H1 (cell line): ENCODE measurements around the gene PLPP4. TPM values are rescaled to one million over a fixed set of nuclear protein-coding genes. Genes with fewer than 3 reads are reported as not detected.

Experiments used
- CTCF ChIA-PET: fragments of 300-600 bp; sonication (Branson Sonifier 250); formaldehyde crosslinking; loops from one replicate; lab custom pipeline; 2021; ENCODE audit not compliant: partially characterized antibody; lab: Charles Lee
- POLR2A ChIA-PET: fragments of 300-600 bp; sonication (Branson Sonifier 250); formaldehyde crosslinking; loops from one replicate; lab custom pipeline; 2021; ENCODE audit warnings: inconsistent platforms; ENCODE audit not compliant: partially characterized antibody; lab: Charles Lee
- DNase-seq, 2 experiments: peaks; one replicate each; pipeline versions ENCODE4 v3.0.0 to v3.0.0-alpha.2; 2010 to 2022; ENCODE audit warnings: low spot score in 2 of 2, low read depth in 1 of 2, mixed read lengths in 1 of 2
- FAIRE-seq: peaks from 2 replicates; lab custom pipeline; 2011; peaks lifted over from hg19 to GRCh38; lab: Jason Lieb, UNC
- H2AFZ ChIP-seq: 2 replicates; pipeline ENCODE4 v1.8.1; 2012; ENCODE audit warnings: low read length, inconsistent platforms
- H2AK5ac ChIP-seq: 2 replicates; pipeline ENCODE4 v1.6.1; 2013; ENCODE audit warnings: low read depth, low read length
- H2BK120ac ChIP-seq: replicated peaks from 2 replicates; pipeline ENCODE3; 2013; ENCODE audit warnings: low read depth, low read length, inconsistent platforms
- H2BK12ac ChIP-seq: 2 replicates; pipeline ENCODE4 v1.6.1; 2013; ENCODE audit warnings: low read depth, low read length
- H2BK15ac ChIP-seq: 2 replicates; pipeline ENCODE4 v1.6.1; 2013; ENCODE audit warnings: low read length
- H2BK20ac ChIP-seq: 2 replicates; pipeline ENCODE4 v1.6.1; 2013; ENCODE audit warnings: low read length
- H2BK5ac ChIP-seq: 2 replicates; pipeline ENCODE4 v1.6.1; 2013; ENCODE audit warnings: low read depth, low read length
- H3K14ac ChIP-seq: 2 replicates; pipeline ENCODE4 v1.6.1; 2013; ENCODE audit warnings: inconsistent platforms; ENCODE audit not compliant: insufficient read length
- H3K18ac ChIP-seq: 2 replicates; pipeline ENCODE4 v1.6.1; 2013; ENCODE audit warnings: low read length; ENCODE audit errors: extremely low read depth
- H3K23ac ChIP-seq: 2 replicates; pipeline ENCODE4 v1.6.1; 2013; ENCODE audit warnings: inconsistent platforms; ENCODE audit not compliant: insufficient read length
- H3K23me2 ChIP-seq: 2 replicates; pipeline ENCODE4 v1.6.1; 2013; ENCODE audit warnings: low read depth, low read length
- H3K27ac ChIP-seq: 2 replicates; pipeline ENCODE4 v1.6.1; 2011; ENCODE audit warnings: low read depth, low read length, inconsistent platforms
- H3K27me3 ChIP-seq, 4 experiments: replicated peaks in 1 of 4; 1 replicate in 1 of 4; 2 replicates in 3 of 4; pipeline versions ENCODE4 v1.6.1 to v1.8.1; 2011 to 2013; ENCODE audit warnings: low read length in 3 of 4, mild to moderate bottlenecking in 3 of 4, inconsistent platforms in 2 of 4, mixed read lengths in 2 of 4, moderate library complexity in 1 of 4; ENCODE audit not compliant: control insufficient read depth in 3 of 4, insufficient read depth in 3 of 4; ENCODE audit errors: extremely low read depth in 1 of 4
- H3K36me3 ChIP-seq, 4 experiments: 2 replicates each; pipeline versions ENCODE4 v1.6.1 to v1.8.1; 2011 to 2013; ENCODE audit warnings: mild to moderate bottlenecking in 4 of 4, low read length in 3 of 4, moderate library complexity in 2 of 4, control low read depth in 1 of 4, inconsistent platforms in 1 of 4; ENCODE audit not compliant: insufficient read depth in 4 of 4, control insufficient read depth in 2 of 4
- H3K4ac ChIP-seq: replicated peaks from 2 replicates; pipeline ENCODE3; 2013; ENCODE audit warnings: low read length, low read depth, mixed read lengths, inconsistent platforms; ENCODE audit not compliant: insufficient read length
- H3K4me1 ChIP-seq, 4 experiments: replicated peaks in 1 of 4; 1 replicate in 1 of 4; 2 replicates in 3 of 4; pipeline versions ENCODE4 v1.6.1 to v1.8.1; 2011 to 2013; ENCODE audit warnings: low read length in 3 of 4, inconsistent platforms in 2 of 4, mixed read lengths in 1 of 4; ENCODE audit not compliant: insufficient read depth in 4 of 4, control insufficient read depth in 3 of 4
- H3K4me2 ChIP-seq, 2 experiments: 2 replicates each; pipeline versions ENCODE4 v1.6.1 to v1.8.1; 2011 to 2013; ENCODE audit warnings: low read depth in 2 of 2, low read length in 2 of 2, control low read depth in 1 of 2, inconsistent platforms in 1 of 2, mild to moderate bottlenecking in 1 of 2; ENCODE audit not compliant: insufficient read depth in 1 of 2
- H3K4me3 ChIP-seq, 4 experiments: fragments of 200-600, 300-600 bp in 1 of 4; sonication (generic), shearing (Covaris generic), sonication (Bioruptor Twin) in 1 of 4; 2 replicates each; pipeline versions ENCODE4 v1.5.1 to v1.8.1; 2011 to 2016; ENCODE audit warnings: low read length in 4 of 4, low read depth in 3 of 4, control low read depth in 2 of 4, inconsistent platforms in 2 of 4, mild to moderate bottlenecking in 2 of 4, mixed read lengths in 1 of 4, moderate library complexity in 1 of 4; ENCODE audit not compliant: insufficient read depth in 2 of 4; ENCODE audit errors: extremely low read depth in 1 of 4
- H3K56ac ChIP-seq: replicated peaks from 2 replicates; pipeline ENCODE3; 2013; ENCODE audit warnings: low read depth, mild to moderate bottlenecking, mixed read lengths, low read length, inconsistent platforms; ENCODE audit not compliant: insufficient read length
- H3K79me1 ChIP-seq: 2 replicates; pipeline ENCODE4 v1.6.1; 2013; ENCODE audit warnings: low read depth, low read length, control low read depth
- H3K79me2 ChIP-seq, 2 experiments: 2 replicates each; pipeline versions ENCODE4 v1.6.1 to v1.8.1; 2012 to 2013; ENCODE audit warnings: low read length in 2 of 2, mild to moderate bottlenecking in 2 of 2, inconsistent platforms in 1 of 2; ENCODE audit not compliant: insufficient read depth in 2 of 2, control insufficient read depth in 1 of 2
- H3K9ac ChIP-seq, 4 experiments: replicated peaks in 1 of 4; 1 replicate in 1 of 4; 2 replicates in 3 of 4; pipeline versions ENCODE4 v1.6.1 to v1.8.1; 2011 to 2013; ENCODE audit warnings: low read depth in 3 of 4, low read length in 3 of 4, control low read depth in 2 of 4, mild to moderate bottlenecking in 2 of 4, moderate library complexity in 2 of 4, inconsistent platforms in 1 of 4; ENCODE audit errors: extremely low read depth in 1 of 4
- H3K9me3 ChIP-seq, 2 experiments: 2 replicates each; pipeline versions ENCODE4 v1.6.1 to v1.8.1; 2012 to 2013; ENCODE audit warnings: mild to moderate bottlenecking in 2 of 2, moderate library complexity in 2 of 2, control low read depth in 1 of 2, inconsistent platforms in 1 of 2, low read depth in 1 of 2, low read length in 1 of 2, mixed read lengths in 1 of 2; ENCODE audit not compliant: insufficient read depth in 2 of 2
- H4K20me1 ChIP-seq, 2 experiments: replicated peaks in 1 of 2; 2 replicates each; pipeline versions ENCODE3 to v1.8.1; 2011 to 2013; ENCODE audit warnings: inconsistent platforms in 2 of 2, low read length in 2 of 2, mild to moderate bottlenecking in 1 of 2; ENCODE audit not compliant: insufficient read depth in 2 of 2, control insufficient read depth in 1 of 2
- H4K5ac ChIP-seq: 2 replicates; pipeline ENCODE4 v1.6.1; 2013; ENCODE audit warnings: low read length, low read depth, mixed read lengths, inconsistent platforms; ENCODE audit not compliant: insufficient read length
- H4K8ac ChIP-seq: 2 replicates; pipeline ENCODE4 v1.8.0; 2013; ENCODE audit warnings: mild to moderate bottlenecking, moderate library complexity, low read length, inconsistent platforms; ENCODE audit not compliant: insufficient read depth; ENCODE audit errors: extremely low read depth
- H4K91ac ChIP-seq: replicated peaks from 2 replicates; pipeline ENCODE3; 2013; ENCODE audit warnings: low read length, mixed read lengths, inconsistent platforms; ENCODE audit not compliant: insufficient read length
- ASH2L ChIP-seq: fragments of 200-600, 300-600 bp; sonication (generic); IDR thresholded peaks from one replicate; pipeline ENCODE4 v1.7.1; 2017; ENCODE audit warnings: low read length
- CEBPB ChIP-seq: IDR thresholded peaks from 2 replicates; pipeline ENCODE4 v1.6.1; 2012; ENCODE audit warnings: low read depth, low read length
- EZH2 ChIP-seq: fragments of 200-600 bp; sonication (generic); IDR thresholded peaks from 2 replicates; pipeline ENCODE4 v1.7.1; 2012; ENCODE audit warnings: low read depth, mild to moderate bottlenecking, moderate library complexity, low read length, inconsistent platforms; ENCODE audit not compliant: severe bottlenecking
- GABPA ChIP-seq: IDR thresholded peaks from 2 replicates; pipeline ENCODE4 v1.6.1; 2011; ENCODE audit warnings: mild to moderate bottlenecking, low read length, moderate library complexity, borderline replicate concordance; ENCODE audit not compliant: insufficient read depth
- MAFK ChIP-seq: IDR thresholded peaks from 2 replicates; pipeline ENCODE4 v1.6.1; 2012; ENCODE audit warnings: low read depth, mild to moderate bottlenecking, improper control_type of control experiment, low read length
- SP4 ChIP-seq: IDR thresholded peaks from 2 replicates; pipeline ENCODE4 v1.6.1; 2012; ENCODE audit warnings: low read length, inconsistent platforms
- WGBS, 2 experiments: shearing (Covaris generic) in 1 of 2; methylation state at CpG; one replicate each; pipeline versions ENCODE4 v1.1.6 to v1.1.7; 2013 to 2015; ENCODE audit warnings: low lambda C conversion rate in 2 of 2, mixed read lengths in 2 of 2, inconsistent platforms in 1 of 2, low coverage in 1 of 2, missing lambda C conversion rate in 1 of 2; ENCODE audit not compliant: insufficient replicate concordance in 2 of 2, insufficient coverage in 1 of 2, insufficient read length in 1 of 2; ENCODE audit errors: extremely low coverage in 1 of 2, missing lambda C conversion rate in 1 of 2; 5-methylcytosine and 5-hydroxymethylcytosine counted together
- polyA plus RNA-seq, 7 experiments: library from polyadenylated mRNA; depleted of rRNA in 3 of 7; stranded (reverse) in 5 of 7; unstranded in 2 of 7; fragments of >200 nt in 5 of 7; fragments of 200-250 nt in 2 of 7; gene quantifications; 1 replicate in 5 of 7; 2 replicates in 1 of 7; 4 replicates in 1 of 7; pipeline versions ENCODE4 v1.2.1 to v1.2.3, GENCODE V29; 2011 to 2013; ENCODE audit warnings: missing spikeins in 2 of 7, mixed read lengths in 2 of 7
- total RNA-seq: library from RNA; stranded (reverse); fragmentation: NEBNext Ultra II Directional; extraction: Animal tissue kit (Norgen Biotek cat#: 25700); gene quantifications from 2 replicates; pipeline ENCODE4 v1.2.1, GENCODE V29; 2021

The PLPP4 gene
- total and polyA plus RNA-seq, 2 of the 8 experiments (the other 6 are each of a cell fraction or from before 2014, with no cell fraction given) = 0.30 TPM; not detected in 1

GRCh38 chr10:120553911-120554310 is 96.9 kb downstream of the PLPP4 start:
- no peak overlapping the region for H3K4me3 ChIP-seq
- 88% methylated on average over 2 of the region's 2 CpGs; no CpG with 5 or more reads in 1 of the 2 experiments for WGBS, 2 experiments
- no peak overlapping the region for H2BK12ac ChIP-seq
- no peak overlapping the region for H2BK15ac ChIP-seq
- CTCF ChIA-PET = no interaction called here
- no peaks in the 10 kb centered on the region; the same call in 1 of the 2 replicates for H3K23me2 ChIP-seq
- H3K4ac ChIP-seq = no peak overlapping the region
- H3K27ac ChIP-seq = no peak overlapping the region
- H3K14ac ChIP-seq = no peak overlapping the region
- no peak overlapping the region for H2BK20ac ChIP-seq
- no peaks in the 10 kb centered on the region for H4K20me1 ChIP-seq
- no peak overlapping the region for H2AFZ ChIP-seq
- no peak overlapping the region for H2AK5ac ChIP-seq
- H3K79me1 ChIP-seq = no peaks in the 10 kb centered on the region
- no peaks in the 10 kb centered on the region for H3K79me2 ChIP-seq
- no peak overlapping the region for H3K9ac ChIP-seq
- H3K23ac ChIP-seq = no peak overlapping the region
- H3K18ac ChIP-seq = no peak overlapping the region
- no peak overlapping the region for H2BK5ac ChIP-seq
- H3K56ac ChIP-seq = no peak overlapping the region
- DNase-seq (no peak), FAIRE-seq (no peak)
- no peak overlapping the region for H2BK120ac ChIP-seq
- no peak overlapping the region for H4K5ac ChIP-seq
- H4K8ac ChIP-seq = no peak overlapping the region
- H3K4me2 ChIP-seq = no peak overlapping the region
- no peak overlapping the region for H4K91ac ChIP-seq
- no peaks in the 10 kb centered on the region for H3K27me3 ChIP-seq
- peaks cover 0 to 5% of the 10 kb centered on the region in 2 experiments; a peak in 2 of 4 replicates for H3K9me3 ChIP-seq
- no peak for TF ChIP-seq ASH2L
- TF ChIP-seq MAFK = no peak
- TF ChIP-seq GABPA = no peak
- TF ChIP-seq EZH2 = no peak
- TF ChIP-seq CEBPB = no peak
- no peak for TF ChIP-seq SP4
- POLR2A ChIA-PET = no interaction called here
- H3K4me1 ChIP-seq = peaks cover 0 to 9% (median 5%) of the 10 kb centered on the region in 4 experiments; a peak in 4 of 7 replicates
- H3K36me3 ChIP-seq = no peaks in the 10 kb centered on the region
